Hepatocyte (in vitro differentiated cells): Measurements from ENCODE around the gene FSIP1. TPM values are rescaled to one million over a fixed set of nuclear protein-coding genes. Genes with fewer than 3 reads are reported as not detected.

Experiments
- DNase-seq: peaks from one replicate; pipeline ENCODE4 v3.0.0-alpha.2; 2016; ENCODE audit warnings: low spot score
- H2AFZ ChIP-seq: fragments of 200-600 bp; sonication (generic); 2 replicates; pipeline ENCODE4 v1.6.0; 2016; ENCODE audit warnings: antibody characterized with exemption, mild to moderate bottlenecking
- H3K27ac ChIP-seq: fragments of 200-600 bp; sonication (generic); 2 replicates; pipeline ENCODE4 v1.5.1; 2016; ENCODE audit warnings: mild to moderate bottlenecking
- H3K27me3 ChIP-seq: fragments of 200-600 bp; sonication (generic); 2 replicates; pipeline ENCODE4 v1.6.1; 2016
- H3K36me3 ChIP-seq: fragments of 200-600 bp; sonication (generic); replicated peaks from 2 replicates; pipeline ENCODE4 v1.5.1; 2016; ENCODE audit warnings: low read depth; ENCODE audit not compliant: insufficient read depth
- H3K4me1 ChIP-seq: fragments of 200-600 bp; sonication (generic); 2 replicates; pipeline ENCODE4 v1.5.1; 2016; ENCODE audit warnings: mild to moderate bottlenecking, moderate library complexity; ENCODE audit not compliant: insufficient read depth
- H3K4me2 ChIP-seq: fragments of 200-600 bp; sonication (generic); 2 replicates; pipeline ENCODE4 v1.6.0; 2016
- H3K4me3 ChIP-seq: fragments of 200-600 bp; sonication (generic); 2 replicates; pipeline ENCODE4 v1.5.1; 2016; ENCODE audit warnings: mild to moderate bottlenecking
- H3K79me2 ChIP-seq: fragments of 200-600 bp; sonication (generic); 2 replicates; pipeline ENCODE4 v1.6.0; 2017; ENCODE audit warnings: mild to moderate bottlenecking
- H3K9me2 ChIP-seq: fragments of 200-600 bp; sonication (generic); replicated peaks from 2 replicates; pipeline ENCODE4 v1.6.0; 2017; ENCODE audit warnings: mild to moderate bottlenecking; ENCODE audit not compliant: insufficient read depth
- H3K9me3 ChIP-seq: fragments of 200-600 bp; sonication (generic); 2 replicates; pipeline ENCODE4 v1.5.1; 2016; ENCODE audit warnings: low read depth, mild to moderate bottlenecking
- H4K20me1 ChIP-seq: fragments of 200-600 bp; sonication (generic); 2 replicates; pipeline ENCODE4 v1.6.0; 2016; ENCODE audit warnings: mild to moderate bottlenecking; ENCODE audit not compliant: insufficient read depth, poor library complexity, severe bottlenecking
- CTCF ChIP-seq: fragments of 200-600 bp; sonication (generic); IDR thresholded peaks from 2 replicates; pipeline ENCODE4 v1.5.1; 2016; ENCODE audit warnings: antibody characterized with exemption, mild to moderate bottlenecking; ENCODE audit not compliant: poor library complexity
- EZH2 ChIP-seq: fragments of 200-600 bp; sonication (generic); IDR thresholded peaks from 2 replicates; pipeline ENCODE4 v1.6.1; 2016; ENCODE audit warnings: antibody characterized with exemption, mild to moderate bottlenecking, borderline replicate concordance
- EZH2phosphoT487 ChIP-seq: fragments of 200-600 bp; sonication (generic); IDR thresholded peaks from one replicate; pipeline ENCODE4 v1.6.1; 2018; ENCODE audit warnings: antibody characterized with exemption, mild to moderate bottlenecking, low read depth, moderate library complexity; ENCODE audit not compliant: unreplicated experiment, severe bottlenecking
- WGBS: methylation state at CpG from one replicate; pipeline ENCODE4 v1.1.6; 2016; ENCODE audit warnings: low lambda C conversion rate; ENCODE audit errors: missing lambda C conversion rate; 5-methylcytosine and 5-hydroxymethylcytosine counted together
- polyA plus RNA-seq: library from polyadenylated mRNA; unstranded; fragments of >200 nt; fragmentation: Nextera tagmentation; extraction: Ambion mirVana; gene quantifications from 2 replicates; pipeline ENCODE4 v1.2.1, GENCODE V29; 2016
- total RNA-seq: library from RNA; depleted of rRNA; stranded (reverse); fragments of >200 nt; gene quantifications from 2 replicates; pipeline ENCODE4 v1.2.3, GENCODE V29; 2014

FSIP1 gene
- total and polyA plus RNA-seq, 2 experiments from 2014 or later, result 0.60 to 0.79 TPM

- Histone ChIP-seq H3K4me2 (no peak overlapping the region), H3K4me1 (no peaks in the 10 kb centered on the region), H2AFZ (no peak overlapping the region), H3K27ac (no peak overlapping the region), H3K27me3 (no peaks in the 10 kb centered on the region), H3K79me2 (no peaks in the 10 kb centered on the region), H3K9me3 (no peaks in the 10 kb centered on the region), H3K4me3 (no peak overlapping the region), H3K36me3 (no peaks in the 10 kb centered on the region), H3K9me2 (no peaks in the 10 kb centered on the region), H4K20me1 (no peaks in the 10 kb centered on the region)
- no peak for TF ChIP-seq EZH2
- no peak for TF ChIP-seq CTCF
- no peak for TF ChIP-seq EZH2phosphoT487
- DNase-seq, result no peak
- 84% methylated on average over 4 of the region's 4 CpGs for WGBS
Observed at GRCh38 chr15:39777496-39777895, 5.1 kb downstream of the FSIP1 start.

- Histone ChIP-seq H3K9me2 (no peaks in the 10 kb centered on the region), H3K9me3 (no peaks in the 10 kb centered on the region), H3K4me3 (no peak overlapping the region), H3K36me3 (no peaks in the 10 kb centered on the region), H3K27ac (no peak overlapping the region), H4K20me1 (no peaks in the 10 kb centered on the region), H3K4me1 (no peaks in the 10 kb centered on the region), H3K4me2 (no peak overlapping the region), H3K79me2 (no peaks in the 10 kb centered on the region), H3K27me3 (no peaks in the 10 kb centered on the region), H2AFZ (no peak overlapping the region)
- TF ChIP-seq EZH2phosphoT487, result no peak
- TF ChIP-seq EZH2, result no peak
- TF ChIP-seq CTCF, result no peak
- DNase-seq, result no peak
- 93% methylated on average over 3 of the region's 4 CpGs for WGBS
Observed at GRCh38 chr15:39776068-39776467, 6.6 kb downstream of the FSIP1 start.

GRCh38 chr15:39774688-39775267 lies 7.9 kb downstream of the FSIP1 start:
- H3K79me2 ChIP-seq, result no peaks in the 10 kb centered on the region
- DNase-seq, result no peak
- no peak overlapping the region for H3K4me2 ChIP-seq
- no peak overlapping the region for H3K27ac ChIP-seq
- no peaks in the 10 kb centered on the region for H3K36me3 ChIP-seq
- H4K20me1 ChIP-seq, result no peaks in the 10 kb centered on the region
- no peaks in the 10 kb centered on the region for H3K9me3 ChIP-seq
- H3K4me1 ChIP-seq, result no peaks in the 10 kb centered on the region
- H3K9me2 ChIP-seq, result no peaks in the 10 kb centered on the region
- H3K4me3 ChIP-seq, result no peak overlapping the region
- no peaks in the 10 kb centered on the region for H3K27me3 ChIP-seq
- WGBS, result 93% methylated on average over 3 of the region's 3 CpGs
- TF ChIP-seq EZH2 (no peak), CTCF (no peak), EZH2phosphoT487 (no peak)
- no peak overlapping the region for H2AFZ ChIP-seq
